A549 (cell line): ENCODE data around the gene PELI2. TPM values are rescaled to one million over a fixed set of nuclear protein-coding genes. Genes with fewer than 3 reads are reported as not detected.

Experiments used
- ATAC-seq, 2 experiments: fragments of 200-7000 bp in 1 of 2; fragments of >200 bp in 1 of 2; cut with Nextera tagmentation in 1 of 2; cut with Tn5 transposase in 1 of 2; 3 replicates each; pipeline versions ENCODE4 v1.8.0 to v1.9.1; 2018 to 2020; ENCODE audit warnings: mild to moderate bottlenecking in 1 of 2, moderate library complexity in 1 of 2
- CTCF ChIA-PET: fragments of 300-600 bp; sonication (Branson Sonifier 250); formaldehyde crosslinking; extraction: SDS; loops from one replicate; lab custom pipeline; 2021; ENCODE audit warnings: antibody characterized with exemption, inconsistent platforms; lab: Yijun Ruan, JAX
- POLR2A ChIA-PET: fragments of 350-600 bp; formaldehyde crosslinking; extraction: SDS; loops from one replicate; lab custom pipeline; 2021; ENCODE audit warnings: antibody characterized with exemption, inconsistent platforms; lab: Yijun Ruan, JAX
- DNase-seq, 2 experiments: peaks; one replicate each; pipeline versions ENCODE4 v3.0.0 to v3.0.0-alpha.2; 2011 to 2016; ENCODE audit warnings: low read depth in 1 of 2, low spot score in 1 of 2
- FAIRE-seq: peaks from 2 replicates; lab custom pipeline; 2011; peaks lifted over from hg19 to GRCh38; lab: Jason Lieb, UNC
- H3K27ac ChIP-seq, 2 experiments: fragments of >200 bp; sonication (Bioruptor Twin); formaldehyde crosslinking; 3 replicates each; pipeline ENCODE4 v1.5.1; 2016 to 2017
- H3K4me1 ChIP-seq: fragments of >200 bp; sonication (Bioruptor Twin); formaldehyde crosslinking; 3 replicates; pipeline ENCODE4 v1.6.1; 2016
- H3K4me2 ChIP-seq: fragments of >200 bp; sonication (Bioruptor Twin); formaldehyde crosslinking; 3 replicates; pipeline ENCODE4 v1.6.1; 2016
- H3K4me3 ChIP-seq: fragments of >200 bp; sonication (Bioruptor Twin); formaldehyde crosslinking; 3 replicates; pipeline ENCODE4 v1.5.1; 2016
- H3K9me3 ChIP-seq: fragments of >200 bp; sonication (Bioruptor Twin); formaldehyde crosslinking; 3 replicates; pipeline ENCODE4 v1.6.1; 2016
- ATOH8 ChIP-seq: fragments of 250-450 bp; sonication (Bioruptor Pico); IDR thresholded peaks from 2 replicates; pipeline ENCODE4 v1.5.0; 2020; ENCODE audit warnings: low read depth, mild to moderate bottlenecking, moderate library complexity
- BCL3 ChIP-seq: fragments of >200 bp; sonication (Bioruptor Twin); formaldehyde crosslinking; IDR thresholded peaks from 3 replicates; pipeline ENCODE4 v1.6.1; 2016
- BHLHE40 ChIP-seq: IDR thresholded peaks from 2 replicates; pipeline ENCODE4 v1.6.1; 2012; ENCODE audit warnings: low read depth, low read length, inconsistent platforms
- CBX2 ChIP-seq: fragments of 200-600 bp; sonication (generic); IDR thresholded peaks from 2 replicates; pipeline ENCODE4 v1.6.1; 2016; ENCODE audit warnings: low read depth, mild to moderate bottlenecking, borderline replicate concordance
- CBX8 ChIP-seq: fragments of 200-600 bp; sonication (generic); IDR thresholded peaks from 2 replicates; pipeline ENCODE4 v1.6.1; 2016
- CHD2 ChIP-seq: fragments of 150-350 bp; IDR thresholded peaks from 2 replicates; pipeline ENCODE4 v1.6.1; 2014; ENCODE audit warnings: low read length; ENCODE audit not compliant: partially characterized antibody
- E2F6 ChIP-seq: IDR thresholded peaks from 2 replicates; pipeline ENCODE4 v1.6.1; 2012; ENCODE audit warnings: low read depth, borderline replicate concordance
- EHF ChIP-seq: fragments of 250-450 bp; sonication (Bioruptor Pico); IDR thresholded peaks from 2 replicates; pipeline ENCODE4 v1.5.0; 2020; ENCODE audit warnings: mild to moderate bottlenecking
- FOSB ChIP-seq: fragments of 250-450 bp; sonication (Bioruptor Pico); IDR thresholded peaks from 2 replicates; pipeline ENCODE4 v1.5.0; 2020; ENCODE audit warnings: mild to moderate bottlenecking, moderate library complexity
- FOSL2 ChIP-seq, 2 experiments: fragments of 450-650 bp in 1 of 2; fragments of >200 bp in 1 of 2; sonication (Bioruptor Twin) in 1 of 2; formaldehyde crosslinking; IDR thresholded peaks; 2 replicates each; pipeline versions ENCODE4 v1.5.0 to v1.6.1; 2016 to 2020; ENCODE audit warnings: mild to moderate bottlenecking in 1 of 2, moderate library complexity in 1 of 2
- FOXS1 ChIP-seq: fragments of 250-450 bp; sonication (Bioruptor Pico); IDR thresholded peaks from 2 replicates; pipeline ENCODE4 v1.5.0; 2020; ENCODE audit warnings: mild to moderate bottlenecking, moderate library complexity
- HDAC2 ChIP-seq: fragments of 200-600 bp; sonication (generic); IDR thresholded peaks from 2 replicates; pipeline ENCODE4 v1.6.1; 2016
- HES2 ChIP-seq: fragments of >200 bp; sonication (Bioruptor Twin); formaldehyde crosslinking; IDR thresholded peaks from 2 replicates; pipeline ENCODE4 v1.6.1; 2016
- HOXA7 ChIP-seq: fragments of 250-450 bp; sonication (Bioruptor Pico); IDR thresholded peaks from 2 replicates; pipeline ENCODE4 v1.5.0; 2020; ENCODE audit warnings: mild to moderate bottlenecking, moderate library complexity
- JUN ChIP-seq, 2 experiments: fragments of >200 bp; sonication (Bioruptor Twin); formaldehyde crosslinking; IDR thresholded peaks; 2 replicates in 1 of 2; 3 replicates in 1 of 2; pipeline ENCODE4 v1.6.1; 2016 to 2017
- JUNB ChIP-seq: fragments of >200 bp; sonication (Bioruptor Twin); formaldehyde crosslinking; IDR thresholded peaks from 2 replicates; pipeline ENCODE4 v1.6.1; 2016
- KDM5A ChIP-seq: fragments of 200-600 bp; sonication (generic); IDR thresholded peaks from 2 replicates; pipeline ENCODE4 v1.6.1; 2016; ENCODE audit warnings: antibody characterized with exemption, mild to moderate bottlenecking
- MAX ChIP-seq: IDR thresholded peaks from 2 replicates; pipeline ENCODE4 v1.6.1; 2012
- MYC ChIP-seq: IDR thresholded peaks from 2 replicates; pipeline ENCODE4 v1.6.1; 2012; ENCODE audit warnings: mild to moderate bottlenecking, inconsistent platforms, low read length, improper control_type of control experiment, borderline replicate concordance
- NFE2L2 ChIP-seq: fragments of 150-350 bp; conservative IDR thresholded peaks from 2 replicates; pipeline ENCODE4 v1.6.1; 2014; ENCODE audit warnings: low read length
- PBX3 ChIP-seq: IDR thresholded peaks from 2 replicates; pipeline ENCODE4 v1.6.1; 2012
- PHF8 ChIP-seq: fragments of 200-600 bp; sonication (generic); IDR thresholded peaks from 2 replicates; pipeline ENCODE4 v1.6.1; 2016; ENCODE audit warnings: low read depth, mild to moderate bottlenecking, antibody characterized with exemption, moderate library complexity, borderline replicate concordance
- POLR2A ChIP-seq: IDR thresholded peaks from 2 replicates; pipeline ENCODE4 v1.6.1; 2012; ENCODE audit warnings: mild to moderate bottlenecking, low read length
- POLR2AphosphoS2 ChIP-seq: conservative IDR thresholded peaks from 2 replicates; pipeline ENCODE4 v1.6.1; 2012; ENCODE audit warnings: low read length, improper control_type of control experiment, inconsistent platforms
- RAD21 ChIP-seq, 2 experiments: fragments of >200 bp in 1 of 2; sonication (Bioruptor Twin) in 1 of 2; formaldehyde crosslinking in 1 of 2; IDR thresholded peaks in 1 of 2; conservative IDR thresholded peaks in 1 of 2; 2 replicates in 1 of 2; 3 replicates in 1 of 2; pipeline ENCODE4 v1.6.1; 2012 to 2018; ENCODE audit warnings: inconsistent platforms in 1 of 2
- RFX5 ChIP-seq: fragments of 450-650 bp; IDR thresholded peaks from 2 replicates; pipeline ENCODE4 v1.7.1; 2014; ENCODE audit warnings: antibody characterized with exemption, mild to moderate bottlenecking, moderate library complexity
- ZC3H11A ChIP-seq: fragments of 450-650 bp; IDR thresholded peaks from 2 replicates; pipeline ENCODE4 v1.6.1; 2014; ENCODE audit warnings: antibody characterized with exemption, mild to moderate bottlenecking
- WGBS: methylation state at CpG from one replicate; pipeline ENCODE4 v1.1.6; 2017; ENCODE audit errors: missing lambda C conversion rate; 5-methylcytosine and 5-hydroxymethylcytosine counted together
- polyA minus RNA-seq: library from RNA; depleted of rRNA, polyadenylated mRNA; stranded (reverse); fragments of >200 nt; gene quantifications from 2 replicates; pipeline ENCODE4 v1.2.3, GENCODE V29; 2011; rRNA and poly(A)+ RNA removed
- polyA plus RNA-seq, 4 experiments: library from polyadenylated mRNA; depleted of rRNA in 3 of 4; stranded (reverse); fragments of >200 nt; fragmentation: RNase III in 1 of 4; extraction: RNeasy Plus Mini Kit Qiagen cat#74134 plus additional on column Dnase treatment in 1 of 4; gene quantifications; 2 replicates in 3 of 4; 3 replicates in 1 of 4; pipeline ENCODE4 v1.2.3, GENCODE V29; 2011 to 2017

The PELI2 gene
- polyA plus RNA-seq (2011; rRNA removed) (7.2 and 9.8 TPM in 2 replicates), polyA plus RNA-seq (2017; fragmentation: RNase III; extraction: RNeasy Plus Mini Kit Qiagen cat#74134 plus additional on column Dnase treatment) (0.79 to 1.1 TPM (median 0.93 TPM) in 3 replicates), polyA minus RNA-seq (27.8 and 41.4 TPM in 2 replicates)
- polyA plus RNA-seq (2012; cell fraction: cytosol; rRNA removed) = 1.6 and 2.2 TPM in 2 replicates
- 1.2 and 2.1 TPM in 2 replicates for polyA plus RNA-seq (2012; cell fraction: nucleus; rRNA removed)

- TF ChIP-seq ZC3H11A = no peak
- no peak for TF ChIP-seq RFX5
- TF ChIP-seq PHF8 = no peak
- no peak for TF ChIP-seq MYC
- no peak for TF ChIP-seq ATOH8 (CRISPR knock-in tag)
- peak; percentile 27; the same call in 1 of the 2 replicates for TF ChIP-seq FOXS1 (CRISPR knock-in tag)
- TF ChIP-seq RAD21 (conservative IDR thresholded peaks at IDR 0.05 in 1 of 2, IDR thresholded peaks at IDR 0.05 in 1 of 2) = 0 out of 5 replicates have a peak, but pooled peaks of 1 of the 2 experiments have one; percentile 7
- TF ChIP-seq BHLHE40 = no peak
- TF ChIP-seq E2F6 = 0 out of 2 replicates have a peak, but pooled peaks have one; percentile 23
- TF ChIP-seq BCL3 = peak; percentile 45; the same call in 1 of the 3 replicates
- no peak for TF ChIP-seq POLR2AphosphoS2
- TF ChIP-seq FOSL2 (IDR thresholded peaks at IDR 0.05) = no peak
- TF ChIP-seq FOSL2 (CRISPR knock-in tag; IDR thresholded peaks at IDR 0.05) = no peak
- TF ChIP-seq POLR2A = peak; percentile 31; the same call in 1 of the 2 replicates
- TF ChIP-seq CHD2 = no peak
- 3% methylated on average over 29 of the region's 96 CpGs for WGBS
Observed at GRCh38 chr14:56117765-56118610, at the start of gene PELI2. Gene PELI2, plus strand, starts transcription at chr14:56118411. Its CDS starts 250 bp downstream, at chr14:56118661.

GRCh38 chr14:56073799-56074198 is 44.4 kb upstream of the PELI2 start:
- 45% methylated on average over 4 of the region's 4 CpGs for WGBS
- ATAC-seq = no peak
- H3K9me3 ChIP-seq = no peaks in the 10 kb centered on the region
- no peak for FAIRE-seq
- TF ChIP-seq EHF (CRISPR knock-in tag) = no peak
- no peak for TF ChIP-seq POLR2A
- no peak for TF ChIP-seq CBX2
- no peak for TF ChIP-seq JUNB
- no peak for TF ChIP-seq PBX3
- no peak for TF ChIP-seq HOXA7 (CRISPR knock-in tag)
- no peak for TF ChIP-seq FOSB (CRISPR knock-in tag)
- no peak for TF ChIP-seq E2F6
- TF ChIP-seq CBX8 = no peak
- no peak for TF ChIP-seq BHLHE40
- no peak for TF ChIP-seq MAX
- no peak for TF ChIP-seq HDAC2
- TF ChIP-seq JUN (IDR thresholded peaks at IDR 0.05) = no peak
- TF ChIP-seq HES2 = no peak
- TF ChIP-seq KDM5A = no peak
- TF ChIP-seq ATOH8 (CRISPR knock-in tag) = no peak
- no peak for TF ChIP-seq NFE2L2
- no peak overlapping the region for H3K27ac ChIP-seq
- no peak overlapping the region for H3K4me2 ChIP-seq
- no peak overlapping the region for H3K4me3 ChIP-seq
- no peaks in the 10 kb centered on the region for H3K4me1 ChIP-seq
- DNase-seq = no peak
- POLR2A ChIA-PET = no interaction called here
- CTCF ChIA-PET = no interaction called here

More at GRCh38 chr14:56117765-56118610, at the start of gene PELI2:
- peak; percentile 86 to 89 for ATAC-seq
- no peak for FAIRE-seq
- POLR2A ChIA-PET = no interaction called here
- Histone ChIP-seq H3K9me3 (no peaks in the 10 kb centered on the region), H3K4me3 (peak within 1 kb of the TSS; percentile 85), H3K27ac (peak within 1 kb of the TSS; percentile 75 to 83), H3K4me2 (peak within 1 kb of the TSS; percentile 70), H3K4me1 (0 out of 3 replicates have a peak, but pooled peaks cover 5% of the 10 kb centered on the region)
- CTCF ChIA-PET = interaction anchor here (0.6 to 1.7 kb wide), 9 partner anchors 9 to 681 kb away, joined by 3 to 5 read pairs (median 4); no protein-coding TSS in a partner anchor
- DNase-seq = peak; percentile 33 to 65
